ENCODE measurements around the gene SLC10A2.

- no peak for TF ChIP-seq CTCF (IDR thresholded peaks at IDR 0.05)
- TF ChIP-seq EP300 (IDR thresholded peaks at IDR 0.05) = no peak
Measured at GRCh38 chr13:103039183-103039582, 27.0 kb downstream of the SLC10A2 start.

Measured in tibial nerve (tissue), 4 donors.